Activated CD4-positive, alpha-beta T cell treated with anti-CD3 and anti-CD28 coated beads, Interleukin-2, amount 10 ng/mL, durations not matched to agents 7 days and 5 days (primary cell): ENCODE data around the gene CDK12. TPM values are rescaled to one million over a fixed set of nuclear protein-coding genes. Genes with fewer than 3 reads are reported as not detected.
"Not testable (repeated sequence)": the region's sequence is repeated elsewhere in the genome, so short reads cannot be mapped to it uniquely, and the experiment has no call there.

Experiments
- CTCF ChIA-PET: fragments of 350-600 bp; sonication (Branson Sonifier 250); formaldehyde crosslinking; loops from one replicate; lab custom pipeline; 2021; ENCODE audit warnings: antibody characterized with exemption; lab: Charles Lee
- POLR2A ChIA-PET: fragments of 350-600 bp; sonication (Branson Sonifier 250); formaldehyde crosslinking; loops from one replicate; lab custom pipeline; 2021; ENCODE audit warnings: antibody characterized with exemption; lab: Charles Lee
- DNase-seq: peaks from one replicate; pipeline ENCODE4 v3.0.0-alpha.2; 2020
- H3K27ac Mint-ChIP-seq: one replicate; pipeline ENCODE4 v1.8.0; 2021; ENCODE audit warnings: mild to moderate bottlenecking, moderate library complexity, mixed read lengths
- H3K27me3 Mint-ChIP-seq: one replicate; pipeline ENCODE4 v1.8.0; 2021; ENCODE audit warnings: mixed read lengths
- H3K36me3 Mint-ChIP-seq: one replicate; pipeline ENCODE4 v1.8.0; 2021; ENCODE audit warnings: low read depth, mixed read lengths
- H3K4me1 Mint-ChIP-seq: one replicate; pipeline ENCODE4 v1.8.0; 2021; ENCODE audit warnings: mixed read lengths
- H3K4me3 Mint-ChIP-seq: one replicate; pipeline ENCODE4 v1.8.0; 2021; ENCODE audit warnings: mild to moderate bottlenecking, moderate library complexity, mixed read lengths
- H3K9me3 Mint-ChIP-seq: one replicate; pipeline ENCODE4 v1.8.0; 2021; ENCODE audit warnings: mixed read lengths
- total RNA-seq, 2 experiments: library from RNA; stranded (reverse); gene quantifications; one replicate each; pipeline ENCODE4 v1.2.3, GENCODE V29; 2021

The CDK12 gene
- total RNA-seq, 2 experiments from 2014 or later: 89.9 to 100 TPM

GRCh38 chr17:39513309-39513708 is 52.0 kb downstream of the CDK12 start:
- CTCF ChIA-PET: interaction anchor here (1.5 kb wide), 2 partner anchors 31 to 52 kb away, joined by 3 to 7 read pairs; partner anchors contain the start of gene CDK12
- H3K27ac Mint-ChIP-seq: no peak overlapping the region
- no peak for DNase-seq
- peaks cover 5% of the 10 kb centered on the region for H3K4me1 Mint-ChIP-seq
- POLR2A ChIA-PET: no interaction called here
- peaks cover 59% of the 10 kb centered on the region for H3K36me3 Mint-ChIP-seq
- H3K9me3 Mint-ChIP-seq: no peaks in the 10 kb centered on the region
- H3K4me3 Mint-ChIP-seq: no peak overlapping the region
- no peaks in the 10 kb centered on the region for H3K27me3 Mint-ChIP-seq

GRCh38 chr17:39513915-39514314 is 52.6 kb downstream of the CDK12 start:
- H3K4me3 Mint-ChIP-seq: no peak overlapping the region
- no peaks in the 10 kb centered on the region for H3K9me3 Mint-ChIP-seq
- no peak for DNase-seq
- no peak overlapping the region for H3K27ac Mint-ChIP-seq
- ChIA-PET POLR2A (no interaction called here), CTCF (interaction anchor here (1.5 kb wide), 1 partner anchor 30 kb away, joined by 7 read pairs; no protein-coding TSS in a partner anchor)
- H3K27me3 Mint-ChIP-seq: no peaks in the 10 kb centered on the region
- peaks cover 58% of the 10 kb centered on the region for H3K36me3 Mint-ChIP-seq
- peaks cover 5% of the 10 kb centered on the region for H3K4me1 Mint-ChIP-seq

DNA sequence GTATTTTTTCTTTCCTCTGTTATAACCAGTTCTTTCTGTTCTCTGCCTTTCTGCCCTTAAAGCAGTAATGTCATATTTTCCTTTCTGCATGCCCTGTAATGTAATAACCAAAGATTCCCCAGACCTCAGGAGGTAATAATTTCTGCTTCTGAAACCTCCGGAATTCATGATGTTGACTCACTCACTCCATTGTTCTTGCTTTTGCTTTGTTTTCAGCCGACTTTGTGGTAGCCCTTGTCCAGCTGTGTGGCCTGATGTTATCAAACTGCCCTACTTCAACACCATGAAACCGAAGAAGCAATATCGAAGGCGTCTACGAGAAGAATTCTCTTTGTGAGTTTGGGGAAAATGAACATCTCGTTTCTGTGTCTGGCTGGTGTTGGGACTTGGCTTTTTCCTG is 55.9 kb downstream of the CDK12 start:
- POLR2A ChIA-PET: no interaction called here
- Mint-ChIP-seq H3K36me3 (peaks cover 37% of the 10 kb centered on the region), H3K4me1 (peaks cover 5% of the 10 kb centered on the region), H3K27me3 (no peaks in the 10 kb centered on the region), H3K9me3 (no peaks in the 10 kb centered on the region), H3K27ac (no peak overlapping the region), H3K4me3 (no peak overlapping the region)
- DNase-seq: no peak
- CTCF ChIA-PET: no interaction called here

DNA sequence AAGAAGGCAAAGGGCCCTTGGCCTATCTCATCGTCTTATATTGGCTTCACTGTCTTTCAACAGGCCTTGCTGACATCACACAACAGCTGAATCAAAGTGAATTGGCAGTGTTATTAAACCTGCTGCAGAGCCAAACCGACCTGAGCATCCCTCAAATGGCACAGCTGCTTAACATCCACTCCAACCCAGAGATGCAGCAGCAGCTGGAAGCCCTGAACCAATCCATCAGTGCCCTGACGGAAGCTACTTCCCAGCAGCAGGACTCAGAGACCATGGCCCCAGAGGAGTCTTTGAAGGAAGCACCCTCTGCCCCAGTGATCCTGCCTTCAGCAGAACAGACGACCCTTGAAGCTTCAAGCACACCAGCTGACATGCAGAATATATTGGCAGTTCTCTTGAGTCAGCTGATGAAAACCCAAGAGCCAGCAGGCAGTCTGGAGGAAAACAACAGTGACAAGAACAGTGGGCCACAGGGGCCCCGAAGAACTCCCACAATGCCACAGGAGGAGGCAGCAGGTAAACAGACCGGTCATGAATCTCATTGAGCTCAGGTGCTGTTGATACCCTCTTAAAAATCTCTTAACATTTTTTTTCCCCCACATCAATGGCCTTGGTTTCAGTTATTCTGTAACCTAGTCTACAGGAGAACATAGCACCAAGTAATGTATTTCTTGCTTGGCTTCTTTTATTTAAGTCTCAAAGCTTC is 64.7 kb downstream of the CDK12 start:
- peaks cover 53% of the 10 kb centered on the region for H3K36me3 Mint-ChIP-seq
- DNase-seq: no peak
- H3K27ac Mint-ChIP-seq: no peak overlapping the region
- CTCF ChIA-PET: interaction anchor here (0.5 to 1.1 kb wide), 3 partner anchors 21 to 120 kb away, joined by 3 to 4 read pairs (median 3); no protein-coding TSS in a partner anchor
- no peaks in the 10 kb centered on the region for H3K27me3 Mint-ChIP-seq
- no peaks in the 10 kb centered on the region for H3K9me3 Mint-ChIP-seq
- no peak overlapping the region for H3K4me3 Mint-ChIP-seq
- POLR2A ChIA-PET: no interaction called here
- H3K4me1 Mint-ChIP-seq: peaks cover 7% of the 10 kb centered on the region

DNA sequence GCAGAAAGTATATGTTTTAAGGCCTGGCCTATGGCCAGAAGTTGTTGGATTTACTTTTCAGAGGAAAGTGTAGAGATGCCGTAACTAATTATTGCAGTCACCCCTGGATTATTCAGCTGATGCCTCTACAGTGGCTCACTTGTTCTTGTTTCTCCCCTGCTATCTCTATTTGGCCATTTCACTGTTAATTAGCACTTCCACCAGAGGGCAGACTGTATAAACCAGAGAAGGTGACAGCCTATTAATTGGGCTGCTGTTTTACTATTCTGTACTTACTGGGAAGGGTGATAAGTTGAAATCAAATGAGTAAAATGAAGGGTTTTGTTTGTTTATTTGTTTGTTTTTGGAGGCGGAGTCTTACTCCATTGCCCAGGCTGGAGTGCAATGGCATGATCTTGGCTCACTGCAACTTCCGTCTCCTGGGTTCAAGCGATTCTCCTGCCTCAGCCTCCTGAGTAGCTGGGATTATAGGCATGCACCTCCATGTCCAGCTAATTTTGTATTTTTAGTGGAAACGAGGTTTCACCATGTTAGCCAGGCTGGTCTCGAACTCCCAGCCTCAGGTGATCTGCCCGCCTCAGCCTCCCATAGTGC is 66.0 kb downstream of the CDK12 start:
- Mint-ChIP-seq H3K9me3 (no peaks in the 10 kb centered on the region), H3K4me3 (no peak overlapping the region), H3K4me1 (peaks cover 9% of the 10 kb centered on the region), H3K27me3 (no peaks in the 10 kb centered on the region), H3K27ac (no peak overlapping the region), H3K36me3 (peaks cover 61% of the 10 kb centered on the region)
- peak; percentile 30 for DNase-seq
- ChIA-PET POLR2A (no interaction called here), CTCF (no interaction called here)

GRCh38 chr17:39529455-39529854 is 68.2 kb downstream of the CDK12 start:
- Mint-ChIP-seq H3K36me3 (peaks cover 55% of the 10 kb centered on the region), H3K27ac (no peak overlapping the region), H3K4me3 (no peak overlapping the region), H3K27me3 (no peaks in the 10 kb centered on the region), H3K4me1 (peaks cover 9% of the 10 kb centered on the region), H3K9me3 (no peaks in the 10 kb centered on the region)
- POLR2A ChIA-PET: no interaction called here
- DNase-seq: no peak
- CTCF ChIA-PET: no interaction called here

GRCh38 chr17:39530513-39530912 is 69.2 kb downstream of the CDK12 start:
- Mint-ChIP-seq H3K9me3 (no peaks in the 10 kb centered on the region), H3K27ac (no peak overlapping the region), H3K27me3 (no peaks in the 10 kb centered on the region), H3K4me1 (peaks cover 9% of the 10 kb centered on the region), H3K36me3 (peaks cover 46% of the 10 kb centered on the region), H3K4me3 (no peak overlapping the region)
- ChIA-PET CTCF (no interaction called here), POLR2A (no interaction called here)
- no peak for DNase-seq

- Mint-ChIP-seq H3K27me3 (no peaks in the 10 kb centered on the region), H3K4me1 (peaks cover 8% of the 10 kb centered on the region), H3K4me3 (no peak overlapping the region), H3K9me3 (no peaks in the 10 kb centered on the region), H3K27ac (no peak overlapping the region), H3K36me3 (peaks cover 40% of the 10 kb centered on the region)
- ChIA-PET CTCF (interaction anchor here (0.7 kb wide), 1 partner anchor 17 kb away, joined by 3 read pairs; no protein-coding TSS in a partner anchor), POLR2A (no interaction called here)
- no peak for DNase-seq
Observed at GRCh38 chr17:39531252-39531651, 70.0 kb downstream of the CDK12 start.

DNA sequence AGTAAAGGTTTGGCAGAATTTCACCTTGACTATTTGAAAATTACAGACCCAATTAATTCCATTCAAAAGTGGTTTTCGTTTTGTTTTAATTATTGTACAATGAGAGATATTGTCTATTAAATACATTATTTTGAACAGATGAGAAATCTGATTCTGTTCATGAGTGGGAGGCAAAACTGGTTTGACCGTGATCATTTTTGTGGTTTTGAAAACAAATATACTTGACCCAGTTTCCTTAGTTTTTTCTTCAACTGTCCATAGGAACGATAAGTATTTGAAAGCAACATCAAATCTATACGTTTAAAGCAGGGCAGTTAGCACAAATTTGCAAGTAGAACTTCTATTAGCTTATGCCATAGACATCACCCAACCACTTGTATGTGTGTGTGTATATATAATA is 72.6 kb downstream of the CDK12 start:
- POLR2A ChIA-PET: no interaction called here
- peaks cover 25% of the 10 kb centered on the region for H3K36me3 Mint-ChIP-seq
- H3K27me3 Mint-ChIP-seq: no peaks in the 10 kb centered on the region
- peaks cover 12% of the 10 kb centered on the region for H3K4me1 Mint-ChIP-seq
- CTCF ChIA-PET: no interaction called here
- H3K4me3 Mint-ChIP-seq: no peak overlapping the region
- DNase-seq: no peak
- no peaks in the 10 kb centered on the region for H3K9me3 Mint-ChIP-seq
- no peak overlapping the region for H3K27ac Mint-ChIP-seq

DNA sequence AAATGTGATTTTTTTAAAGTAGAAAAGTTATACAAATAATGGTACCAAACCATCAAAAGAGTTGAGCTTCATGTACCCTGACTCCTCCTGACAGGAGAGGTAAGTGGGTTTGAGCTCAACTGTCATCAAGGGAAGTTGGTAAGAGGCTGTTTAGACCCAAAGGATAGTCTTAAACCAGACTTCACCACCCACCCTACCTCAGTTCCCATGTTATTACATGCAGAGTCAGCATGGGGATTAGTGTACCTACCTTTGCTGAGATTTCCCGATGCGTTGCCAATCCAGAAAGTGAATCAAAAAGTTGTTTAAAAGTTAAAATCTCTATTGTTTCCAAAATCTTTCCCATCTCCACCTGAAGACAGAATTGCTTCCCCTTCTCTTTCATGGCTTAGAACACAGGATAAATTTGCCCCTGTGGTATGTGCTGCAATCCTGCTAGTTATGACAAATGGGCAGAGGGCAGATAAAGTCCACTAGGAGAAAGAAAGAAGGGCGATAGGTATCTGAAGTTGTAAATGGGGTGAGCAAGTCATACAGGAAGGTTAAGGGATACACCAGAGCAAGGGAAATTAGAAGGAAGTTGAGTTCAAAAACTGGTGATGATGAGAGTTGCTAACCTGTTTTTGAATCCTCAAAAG is 73.6 kb downstream of the CDK12 start:
- H3K27ac Mint-ChIP-seq: no peak overlapping the region
- ChIA-PET CTCF (no interaction called here), POLR2A (no interaction called here)
- no peaks in the 10 kb centered on the region for H3K27me3 Mint-ChIP-seq
- peaks cover 22% of the 10 kb centered on the region for H3K4me1 Mint-ChIP-seq
- H3K9me3 Mint-ChIP-seq: no peaks in the 10 kb centered on the region
- H3K4me3 Mint-ChIP-seq: no peak overlapping the region
- H3K36me3 Mint-ChIP-seq: peaks cover 23% of the 10 kb centered on the region
- DNase-seq: no peak

DNA sequence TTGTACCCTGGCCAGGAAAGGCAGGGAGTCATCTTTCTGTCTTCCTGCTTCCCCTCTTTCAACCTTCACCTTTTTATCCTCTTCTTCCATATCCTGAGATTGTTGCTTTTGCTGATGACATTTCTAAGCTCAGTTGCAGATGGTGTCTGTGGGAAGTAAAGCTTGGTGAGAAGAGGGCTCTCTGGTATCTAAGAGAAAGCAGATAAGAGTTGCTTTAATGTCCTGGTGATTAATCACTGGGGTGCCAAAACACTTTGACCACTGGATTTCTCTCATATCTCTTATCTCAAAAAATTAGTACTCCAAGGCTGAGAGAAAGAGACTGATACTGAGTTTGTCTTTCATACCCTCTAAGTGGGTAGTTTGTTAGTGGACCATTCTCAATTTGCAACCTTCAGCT is 75.2 kb downstream of the CDK12 start:
- H3K27me3 Mint-ChIP-seq: no peaks in the 10 kb centered on the region
- H3K36me3 Mint-ChIP-seq: peaks cover 11% of the 10 kb centered on the region
- no peaks in the 10 kb centered on the region for H3K9me3 Mint-ChIP-seq
- H3K27ac Mint-ChIP-seq: no peak overlapping the region
- CTCF ChIA-PET: interaction anchor here (0.7 to 1.6 kb wide), 2 partner anchors 62 to 74 kb away, joined by 3 to 4 read pairs; no protein-coding TSS in a partner anchor
- POLR2A ChIA-PET: interaction anchor here (0.7 kb wide), 1 partner anchor 87 kb away, joined by 4 read pairs; no protein-coding TSS in a partner anchor
- no peak for DNase-seq
- H3K4me3 Mint-ChIP-seq: no peak overlapping the region
- peaks cover 22% of the 10 kb centered on the region for H3K4me1 Mint-ChIP-seq

DNA sequence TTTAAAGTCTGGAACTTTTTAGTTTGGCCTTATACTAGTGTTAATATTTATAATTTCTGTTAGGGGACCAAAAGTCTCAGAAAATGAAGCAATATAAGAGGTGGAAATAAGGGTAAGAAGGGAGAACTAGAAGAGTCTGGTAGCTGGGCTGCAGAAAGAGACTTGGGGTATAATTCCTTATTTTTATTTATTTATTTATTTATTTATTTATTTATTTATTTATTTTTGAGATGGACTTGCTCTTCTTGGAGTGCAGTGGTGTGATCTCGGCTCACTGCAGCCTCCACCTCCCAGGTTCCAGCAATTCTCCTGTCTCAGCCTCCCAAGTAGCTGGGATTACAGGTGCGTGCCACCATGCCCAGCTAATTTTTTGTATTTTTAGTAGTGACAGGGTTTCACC is 76.1 kb downstream of the CDK12 start:
- DNase-seq, H3K27me3 Mint-ChIP-seq: not testable (repeated sequence)

DNA sequence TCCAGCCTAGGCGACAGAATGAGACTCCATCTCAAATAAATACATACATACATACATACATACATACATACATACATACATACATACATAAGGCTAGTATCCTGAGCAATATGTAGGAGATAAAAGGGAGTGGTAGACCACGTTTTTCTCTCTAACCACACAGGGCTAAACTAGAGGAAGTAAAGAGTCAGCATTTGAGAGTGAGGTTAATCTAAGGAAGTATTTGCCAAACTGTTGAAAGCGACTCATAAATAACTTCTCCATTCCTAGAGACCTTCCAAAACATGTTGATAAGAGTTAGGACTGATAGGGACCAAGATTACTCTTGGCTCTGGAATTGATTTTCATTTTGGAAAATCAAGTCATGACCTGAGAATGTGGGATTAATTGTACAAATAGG is 77.6 kb downstream of the CDK12 start:
- H3K4me1 Mint-ChIP-seq: peaks cover 22% of the 10 kb centered on the region
- ChIA-PET CTCF (interaction anchor here (0.6 to 0.7 kb wide), 2 partner anchors 316 to 572 kb away, joined by 3 to 4 read pairs; no protein-coding TSS in a partner anchor), POLR2A (no interaction called here)
- DNase-seq: peak; percentile 36
- H3K27me3 Mint-ChIP-seq: no peaks in the 10 kb centered on the region
- H3K27ac Mint-ChIP-seq: peak overlapping the region; percentile 34
- no peaks in the 10 kb centered on the region for H3K9me3 Mint-ChIP-seq
- no peak overlapping the region for H3K4me3 Mint-ChIP-seq
- peaks cover 3% of the 10 kb centered on the region for H3K36me3 Mint-ChIP-seq

More for the DNA sequence above, 76.1 kb downstream of the CDK12 start:
- H3K9me3 Mint-ChIP-seq, H3K36me3 Mint-ChIP-seq, H3K4me3 Mint-ChIP-seq, POLR2A ChIA-PET, H3K27ac Mint-ChIP-seq: not testable (repeated sequence)
- peaks cover 22% of the 10 kb centered on the region for H3K4me1 Mint-ChIP-seq
- CTCF ChIA-PET: interaction anchor here (1.6 kb wide), 1 partner anchor 75 kb away, joined by 4 read pairs; no protein-coding TSS in a partner anchor
